HG03565 (cell line): Measurements from ENCODE around the gene SMOC1.

Source experiments
- ATAC-seq: cut with Tn5 transposase; IDR thresholded peaks from one replicate; pipeline ENCODE4 v1.9.1; 2021; ENCODE audit warnings: mild to moderate bottlenecking, moderate library complexity; ENCODE audit not compliant: unreplicated experiment

The SMOC1 gene

GRCh38 chr14:69861025-69861569, 18.1 kb upstream of the SMOC1 start:
- no peak for ATAC-seq

DNA sequence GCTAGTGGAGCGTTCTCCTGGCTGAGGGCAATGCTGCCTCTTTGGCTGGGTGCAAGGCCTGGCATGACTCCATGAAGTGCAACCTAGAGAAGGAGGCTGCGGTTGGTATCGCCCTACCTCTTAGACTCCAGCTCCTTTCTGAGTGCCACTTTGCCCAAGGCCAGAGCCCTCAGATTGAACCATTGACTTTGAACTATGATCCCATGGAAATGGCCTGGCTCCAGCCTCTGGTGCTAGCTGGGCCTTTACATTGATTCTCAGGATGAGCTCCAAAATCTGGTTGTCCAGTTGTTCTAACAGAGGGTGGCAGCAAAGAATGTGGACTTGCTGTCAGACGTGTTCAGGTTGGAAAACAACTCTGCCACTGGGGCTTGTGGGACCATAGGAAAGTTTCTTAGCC, 16.1 kb upstream of the SMOC1 start:
- no peak for ATAC-seq

DNA sequence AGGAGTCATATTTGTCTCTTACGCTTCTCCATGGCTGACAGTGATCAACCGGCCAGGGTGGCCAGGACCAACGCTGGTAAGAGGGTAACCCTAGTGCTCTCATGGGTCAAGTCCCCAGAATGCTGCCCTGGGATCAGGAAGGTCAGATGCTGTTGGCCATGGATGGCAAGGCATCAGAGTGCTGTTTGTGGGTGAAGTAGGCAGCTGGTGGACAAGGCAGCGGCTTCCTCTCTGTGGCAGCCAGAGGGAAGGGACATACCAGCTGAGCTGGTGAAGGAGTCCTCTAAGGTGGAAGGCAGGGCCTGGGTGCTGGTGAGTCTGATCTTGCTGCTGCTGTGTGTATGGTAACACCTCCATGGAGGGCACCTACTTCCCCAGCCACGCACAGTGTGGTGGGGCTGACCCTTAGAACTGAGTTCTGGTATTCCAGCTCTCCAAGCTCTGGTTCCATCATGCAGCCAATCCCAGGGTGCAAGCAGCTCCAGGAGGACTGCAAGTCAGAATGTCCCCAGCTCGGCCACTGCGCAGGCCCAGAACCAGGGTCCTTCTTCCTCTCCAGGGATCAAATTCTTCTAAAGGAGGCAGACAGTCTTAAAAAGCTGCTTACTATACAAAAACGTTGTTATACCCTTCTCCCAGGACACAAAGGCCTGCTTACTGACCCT, 13.4 kb upstream of the SMOC1 start:
- ATAC-seq, result no peak

DNA sequence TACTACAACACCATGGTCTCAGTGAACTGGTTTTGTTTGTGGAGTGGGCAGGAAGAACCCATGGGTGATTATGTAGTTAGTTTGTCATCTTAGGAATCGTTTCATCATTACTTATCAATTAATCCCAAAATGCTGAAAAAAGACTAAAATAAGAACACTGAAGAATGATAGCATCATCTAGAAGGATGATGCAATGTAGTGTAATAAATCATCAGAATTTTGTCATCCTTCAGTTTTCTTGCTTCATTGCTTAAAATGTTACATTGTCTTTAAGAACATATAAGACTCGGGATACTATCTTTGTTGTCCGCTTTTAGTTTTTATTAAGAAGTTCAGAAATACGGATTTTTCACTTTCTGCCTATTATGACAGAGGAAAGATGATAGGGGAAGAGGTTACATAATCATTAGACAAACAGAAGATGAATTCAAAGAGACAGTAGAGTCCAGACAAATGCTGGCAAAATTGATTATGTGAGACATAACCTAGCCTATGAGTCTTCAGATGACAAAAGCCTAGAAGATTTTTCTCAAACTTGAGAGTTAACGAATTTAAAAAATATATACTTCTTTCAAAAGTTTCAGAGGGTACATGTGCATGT, 10.8 kb upstream of the SMOC1 start:
- no peak for ATAC-seq

DNA sequence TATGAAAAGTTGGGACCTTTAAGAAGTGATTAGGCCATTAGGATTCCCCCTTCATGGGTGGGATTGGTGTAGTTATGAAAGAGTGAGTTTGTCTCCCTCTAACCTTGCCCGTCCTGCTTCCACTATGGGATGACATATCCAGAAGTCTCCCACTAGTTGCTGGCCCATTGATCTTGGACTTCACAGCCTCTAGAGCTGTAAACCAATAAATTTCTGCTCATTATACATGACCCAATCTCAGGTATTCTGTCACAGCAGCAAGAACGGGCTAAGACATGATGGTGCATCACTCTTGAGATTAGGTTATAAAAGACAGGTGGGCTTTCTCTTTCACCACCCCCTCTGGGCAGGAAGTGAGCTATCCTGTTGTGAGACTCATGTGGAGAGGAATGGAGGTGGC, 8.6 kb upstream of the SMOC1 start:
- ATAC-seq, result no peak

DNA sequence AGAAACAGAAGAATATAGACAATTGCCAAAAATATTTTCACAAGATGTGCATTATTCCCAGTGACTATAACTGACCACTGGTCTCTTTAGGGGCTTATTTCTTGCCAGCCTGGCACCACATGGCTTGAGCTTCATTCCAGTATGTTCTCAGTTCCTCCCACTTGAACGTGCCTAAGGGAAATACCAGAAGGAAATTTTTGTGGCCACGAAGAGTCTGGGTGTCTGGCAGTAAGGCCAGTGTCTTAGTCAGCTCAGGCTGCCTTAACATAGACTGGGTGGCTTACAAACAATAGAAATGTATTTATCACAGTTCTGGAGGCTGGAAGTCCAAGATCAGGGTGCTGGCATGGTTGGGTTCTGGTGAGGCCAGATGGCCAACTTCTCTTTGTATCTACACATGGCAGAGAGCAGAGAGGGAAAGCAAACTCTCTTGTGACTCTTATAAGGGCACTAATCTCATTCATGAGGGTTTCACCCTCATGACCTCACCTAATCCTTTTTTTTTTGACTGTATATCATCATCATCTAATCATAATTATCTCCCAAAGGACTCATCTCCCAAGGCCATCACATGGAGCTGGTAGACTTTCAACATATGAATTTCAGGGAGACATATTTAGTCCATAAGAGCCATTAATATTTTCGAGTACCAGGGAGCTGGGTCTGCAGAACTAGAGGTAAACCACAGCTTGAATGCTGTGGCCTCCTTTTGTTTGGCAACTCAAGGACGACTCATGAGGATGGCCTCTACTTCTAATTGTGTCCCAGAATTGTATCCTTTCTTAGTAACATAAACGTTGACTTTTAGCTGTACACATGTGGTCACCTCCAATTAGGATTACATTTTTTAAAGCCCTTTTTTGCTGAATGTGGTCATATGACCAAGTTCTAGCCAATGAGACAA, 5.1 kb upstream of the SMOC1 start:
- no peak for ATAC-seq

- ATAC-seq, result no peak
These were observed 2.9 kb upstream of the SMOC1 start for GRCh38 chr14:69876221-69876847.

GRCh38 chr14:69876848-69877306, 2.3 kb upstream of the SMOC1 start:
- no peak for ATAC-seq

DNA sequence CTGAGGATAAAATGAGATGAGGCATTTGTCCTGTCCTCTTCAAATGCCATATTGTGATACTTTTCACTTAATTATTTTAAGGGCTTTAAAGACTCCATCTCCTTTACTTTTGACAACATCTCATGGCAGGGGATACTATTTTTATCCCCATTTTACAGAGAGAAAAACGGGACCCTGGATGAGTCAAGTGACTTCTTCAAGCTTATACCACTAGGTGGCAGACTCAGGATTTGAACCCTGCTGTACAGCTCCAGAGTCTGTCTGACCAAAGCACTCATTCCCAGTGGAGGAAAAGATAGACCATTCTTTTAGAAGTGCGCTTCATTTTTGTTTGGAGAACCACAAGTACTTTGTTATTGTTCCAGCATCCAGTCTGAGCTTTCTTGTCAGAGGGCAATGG, 1.7 kb upstream of the SMOC1 start:
- ATAC-seq, result no peak

DNA sequence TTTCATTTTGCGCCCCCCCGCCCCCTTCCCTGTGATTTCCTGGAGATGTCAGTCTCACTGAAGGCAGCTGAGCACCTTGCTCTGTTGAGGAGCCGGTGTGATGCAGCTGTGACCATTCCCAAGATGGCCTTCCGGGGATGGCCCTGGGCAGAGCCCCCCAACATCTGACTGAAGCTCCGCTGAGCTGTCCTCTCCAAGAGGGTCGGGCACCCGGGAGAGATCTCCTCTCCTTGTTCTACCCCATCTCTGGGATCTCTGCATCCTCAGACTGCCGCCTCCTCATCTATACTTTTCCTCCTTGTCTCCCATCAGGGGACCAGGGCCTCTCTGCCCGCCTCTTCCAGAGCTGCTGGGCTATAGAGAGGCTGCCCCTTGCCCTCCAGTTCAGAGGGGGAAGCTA, 965 bp upstream of the SMOC1 start:
- ATAC-seq, result no peak

DNA sequence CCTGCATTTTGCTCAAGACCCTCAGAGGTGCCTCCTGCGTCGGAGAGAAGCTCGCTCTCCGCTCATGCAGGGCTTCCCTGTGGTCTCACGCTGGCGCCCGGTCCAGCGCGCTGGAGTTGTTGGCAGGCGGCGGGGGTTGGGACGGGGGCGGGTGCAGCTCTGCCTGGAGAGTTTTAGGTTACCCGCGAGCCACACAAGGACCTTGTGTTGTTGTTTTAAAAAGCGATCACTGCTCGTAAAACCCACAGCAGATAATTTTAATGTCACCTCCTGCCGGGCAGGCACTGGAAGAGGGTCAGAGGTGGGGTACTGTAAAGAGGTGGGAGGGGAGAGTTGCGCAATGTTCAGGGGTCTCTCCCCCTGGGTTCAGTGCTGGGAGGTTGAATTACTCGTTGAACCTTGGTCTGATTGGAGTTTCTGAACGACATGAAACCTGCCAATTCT, 850 bp downstream of the SMOC1 start:
- no peak for ATAC-seq

GRCh38 chr14:69880893-69881292, 1.7 kb downstream of the SMOC1 start:
- no peak for ATAC-seq

- ATAC-seq, result no peak
These were observed 3.1 kb downstream of the SMOC1 start for GRCh38 chr14:69882116-69882864.

GRCh38 chr14:69882915-69883314, 3.7 kb downstream of the SMOC1 start:
- ATAC-seq, result no peak

GRCh38 chr14:69886453-69887242, 7.4 kb downstream of the SMOC1 start:
- ATAC-seq, result no peak

GRCh38 chr14:69887740-69888657, 8.8 kb downstream of the SMOC1 start:
- ATAC-seq, result no peak

DNA sequence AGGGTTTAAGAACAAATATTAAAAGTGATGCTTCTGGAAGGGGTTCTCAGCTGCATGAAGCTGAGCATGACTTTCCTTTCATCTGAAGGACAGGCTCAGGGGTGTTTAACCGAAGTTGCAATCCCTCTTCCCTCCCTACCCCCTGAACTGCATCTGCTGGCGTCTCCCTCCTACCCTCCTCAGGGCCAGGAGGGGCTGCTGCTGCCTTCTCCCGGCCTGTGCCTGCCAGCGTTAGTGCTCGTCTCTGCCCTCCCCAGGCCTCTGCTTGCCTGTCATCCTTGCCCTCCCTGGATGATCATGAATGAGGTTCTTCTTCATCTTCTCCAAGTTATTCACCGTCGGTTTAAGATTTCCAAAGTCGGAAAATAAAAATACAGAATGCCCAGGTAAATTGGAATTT, 12.2 kb downstream of the SMOC1 start:
- ATAC-seq, result no peak

- ATAC-seq, result no peak
These were observed 15.9 kb downstream of the SMOC1 start for GRCh38 chr14:69895109-69895508.
